Neural cell (in vitro differentiated cells): ENCODE results near the gene DENND5B. TPM values are rescaled to one million over a fixed set of nuclear protein-coding genes. Genes with fewer than 3 reads are reported as not detected.

Experiments
- H2AFZ ChIP-seq: fragments of 200-600, 300-800 bp; sonication (generic), shearing (Covaris generic); 2 replicates; pipeline ENCODE4 v1.6.0; 2014; ENCODE audit warnings: low read depth, mild to moderate bottlenecking, antibody characterized with exemption, low read length, moderate library complexity
- H3F3A ChIP-seq: fragments of 200-600 bp; shearing (Covaris generic); 2 replicates; pipeline ENCODE4 v1.6.1; 2016; ENCODE audit warnings: mild to moderate bottlenecking, moderate library complexity, mixed read lengths, antibody characterized with exemption, low read length; ENCODE audit not compliant: insufficient read depth, poor library complexity, severe bottlenecking
- H3K27ac ChIP-seq: fragments of 200-600, 300-800 bp; sonication (generic), shearing (Covaris generic); 2 replicates; pipeline ENCODE4 v1.5.1; 2014; ENCODE audit warnings: mild to moderate bottlenecking, low read length, moderate library complexity
- H3K27me3 ChIP-seq: fragments of 300-800, 200-600 bp; sonication (generic), shearing (Covaris generic); 2 replicates; pipeline ENCODE4 v1.6.0; 2014; ENCODE audit warnings: mild to moderate bottlenecking, low read depth, low read length, moderate library complexity; ENCODE audit not compliant: insufficient read depth
- H3K36me3 ChIP-seq: fragments of 300-800, 200-600 bp; sonication (generic), shearing (Covaris generic); 2 replicates; pipeline ENCODE4 v1.5.1; 2014; ENCODE audit warnings: mild to moderate bottlenecking, antibody characterized with exemption, low read length, moderate library complexity; ENCODE audit not compliant: insufficient read depth
- H3K4me2 ChIP-seq: fragments of 300-800, 200-600 bp; sonication (generic), shearing (Covaris generic); 2 replicates; pipeline ENCODE4 v1.6.0; 2014; ENCODE audit warnings: mild to moderate bottlenecking, low read length
- H3K4me3 ChIP-seq: fragments of 300-800, 200-600 bp; sonication (generic), shearing (Covaris generic); 2 replicates; pipeline ENCODE4 v1.5.1; 2014; ENCODE audit warnings: mild to moderate bottlenecking, low read length, moderate library complexity
- H3K79me2 ChIP-seq: fragments of 200-600 bp; shearing (Covaris generic); replicated peaks from 2 replicates; pipeline ENCODE4 v1.6.0; 2014; ENCODE audit warnings: mild to moderate bottlenecking, low read length, moderate library complexity; ENCODE audit not compliant: insufficient read depth
- H3K9ac ChIP-seq: fragments of 300-800, 200-600 bp; sonication (generic), shearing (Covaris generic); 2 replicates; pipeline ENCODE4 v1.6.1; 2016; ENCODE audit warnings: mild to moderate bottlenecking, low read length, mixed read lengths
- H3K9me2 ChIP-seq: fragments of 200-600 bp; shearing (Covaris generic); 2 replicates; pipeline ENCODE4 v1.6.1; 2016; ENCODE audit warnings: mild to moderate bottlenecking, low read length, mixed read lengths; ENCODE audit not compliant: insufficient read depth
- H3K9me3 ChIP-seq: fragments of 200-600, 300-800 bp; sonication (generic), shearing (Covaris generic); 2 replicates; pipeline ENCODE4 v1.6.1; 2016; ENCODE audit warnings: mild to moderate bottlenecking, mixed run types, low read length, moderate library complexity, mixed read lengths
- H4K20me1 ChIP-seq: fragments of 200-600 bp; shearing (Covaris generic); 2 replicates; pipeline ENCODE4 v1.6.1; 2016; ENCODE audit warnings: mild to moderate bottlenecking, mixed run types; ENCODE audit not compliant: insufficient read depth
- EP300 ChIP-seq: fragments of 450-650 bp; conservative IDR thresholded peaks from 2 replicates; pipeline ENCODE4 v1.6.1; 2014; ENCODE audit warnings: antibody characterized with exemption, mild to moderate bottlenecking, moderate library complexity; ENCODE audit not compliant: poor library complexity, severe bottlenecking
- EZH2 ChIP-seq: fragments of 200-600, 300-800 bp; shearing (Covaris generic), sonication (generic); IDR thresholded peaks from 2 replicates; pipeline ENCODE4 v1.6.1; 2014; ENCODE audit warnings: antibody characterized with exemption, low read length, borderline replicate concordance, mild to moderate bottlenecking; ENCODE audit not compliant: insufficient read depth, poor library complexity, severe bottlenecking
- MXI1 ChIP-seq: fragments of 450-650 bp; conservative IDR thresholded peaks from 2 replicates; pipeline ENCODE4 v1.6.1; 2014; ENCODE audit warnings: antibody characterized with exemption, mild to moderate bottlenecking; ENCODE audit not compliant: poor library complexity, severe bottlenecking
- POLR2AphosphoS5 ChIP-seq: IDR thresholded peaks from 2 replicates; pipeline ENCODE4 v1.6.1; 2012
- RAD21 ChIP-seq: fragments of 450-650 bp; conservative IDR thresholded peaks from 2 replicates; pipeline ENCODE4 v1.6.1; 2014; ENCODE audit warnings: antibody characterized with exemption, mild to moderate bottlenecking, moderate library complexity
- SMC3 ChIP-seq: fragments of 450-650 bp; conservative IDR thresholded peaks from 2 replicates; pipeline ENCODE4 v1.6.1; 2014; ENCODE audit warnings: antibody characterized with exemption, mild to moderate bottlenecking, moderate library complexity; ENCODE audit not compliant: poor library complexity
- TAF1 ChIP-seq: IDR thresholded peaks from 2 replicates; pipeline ENCODE4 v1.6.1; 2012; ENCODE audit warnings: low read depth
- polyA plus RNA-seq: library from polyadenylated mRNA; depleted of rRNA; stranded (reverse); fragments of >200 nt; gene quantifications from 2 replicates; pipeline ENCODE4 v1.2.3, GENCODE V29; 2014
- TF ChIP-seq, protein P1 (sequence below): fragments of 450-650 bp; IDR thresholded peaks from 2 replicates; pipeline ENCODE4 v1.5.1; 2014; ENCODE audit warnings: antibody characterized with exemption, mild to moderate bottlenecking, moderate library complexity; ENCODE audit not compliant: poor library complexity, severe bottlenecking
- TF ChIP-seq, protein P2 (sequence below): IDR thresholded peaks from 2 replicates; pipeline ENCODE4 v1.6.1; 2012; ENCODE audit warnings: borderline replicate concordance

The DENND5B gene
- polyA plus RNA-seq, 1 donor from 2014 or later = 23.8 TPM

DNA sequence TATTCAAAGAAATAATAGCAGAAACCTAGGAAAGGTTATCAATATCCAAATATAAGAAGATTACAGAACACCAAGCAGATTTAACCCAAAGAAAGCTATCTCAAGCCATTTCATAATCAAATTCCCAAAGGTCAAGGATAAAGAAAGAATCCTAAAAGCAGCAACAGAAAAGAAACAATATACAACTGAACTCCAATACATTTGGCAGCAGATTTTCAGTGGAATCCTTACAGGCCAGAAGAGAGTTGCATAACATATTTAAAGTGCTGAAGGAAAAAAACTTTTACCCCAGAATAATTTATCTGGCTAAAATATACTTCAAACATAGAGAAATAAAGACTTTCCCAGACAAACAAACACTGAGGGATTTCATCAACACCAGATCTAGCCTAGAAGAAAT is 54.3 kb downstream of the DENND5B start:
- Histone ChIP-seq H4K20me1 (no peaks in the 10 kb centered on the region), H3K9ac (no peak overlapping the region), H3K9me3 (peaks cover 7% of the 10 kb centered on the region), H3K36me3 (no peaks in the 10 kb centered on the region), H3K27me3 (no peaks in the 10 kb centered on the region), H3K9me2 (no peaks in the 10 kb centered on the region), H3K4me3 (no peak overlapping the region), H3F3A (no peaks in the 10 kb centered on the region), H3K27ac (no peak overlapping the region), H2AFZ (no peak overlapping the region), H3K79me2 (peaks cover 90% of the 10 kb centered on the region), H3K4me2 (no peak overlapping the region)
- no peak for TF ChIP-seq EP300
- no peak for TF ChIP-seq TAF1
- no peak for TF ChIP-seq RAD21
- no peak for TF ChIP-seq SMC3
- TF ChIP-seq, protein P1, sequence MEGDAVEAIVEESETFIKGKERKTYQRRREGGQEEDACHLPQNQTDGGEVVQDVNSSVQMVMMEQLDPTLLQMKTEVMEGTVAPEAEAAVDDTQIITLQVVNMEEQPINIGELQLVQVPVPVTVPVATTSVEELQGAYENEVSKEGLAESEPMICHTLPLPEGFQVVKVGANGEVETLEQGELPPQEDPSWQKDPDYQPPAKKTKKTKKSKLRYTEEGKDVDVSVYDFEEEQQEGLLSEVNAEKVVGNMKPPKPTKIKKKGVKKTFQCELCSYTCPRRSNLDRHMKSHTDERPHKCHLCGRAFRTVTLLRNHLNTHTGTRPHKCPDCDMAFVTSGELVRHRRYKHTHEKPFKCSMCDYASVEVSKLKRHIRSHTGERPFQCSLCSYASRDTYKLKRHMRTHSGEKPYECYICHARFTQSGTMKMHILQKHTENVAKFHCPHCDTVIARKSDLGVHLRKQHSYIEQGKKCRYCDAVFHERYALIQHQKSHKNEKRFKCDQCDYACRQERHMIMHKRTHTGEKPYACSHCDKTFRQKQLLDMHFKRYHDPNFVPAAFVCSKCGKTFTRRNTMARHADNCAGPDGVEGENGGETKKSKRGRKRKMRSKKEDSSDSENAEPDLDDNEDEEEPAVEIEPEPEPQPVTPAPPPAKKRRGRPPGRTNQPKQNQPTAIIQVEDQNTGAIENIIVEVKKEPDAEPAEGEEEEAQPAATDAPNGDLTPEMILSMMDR = no peak
- no peak for TF ChIP-seq MXI1
- TF ChIP-seq, protein P2, sequence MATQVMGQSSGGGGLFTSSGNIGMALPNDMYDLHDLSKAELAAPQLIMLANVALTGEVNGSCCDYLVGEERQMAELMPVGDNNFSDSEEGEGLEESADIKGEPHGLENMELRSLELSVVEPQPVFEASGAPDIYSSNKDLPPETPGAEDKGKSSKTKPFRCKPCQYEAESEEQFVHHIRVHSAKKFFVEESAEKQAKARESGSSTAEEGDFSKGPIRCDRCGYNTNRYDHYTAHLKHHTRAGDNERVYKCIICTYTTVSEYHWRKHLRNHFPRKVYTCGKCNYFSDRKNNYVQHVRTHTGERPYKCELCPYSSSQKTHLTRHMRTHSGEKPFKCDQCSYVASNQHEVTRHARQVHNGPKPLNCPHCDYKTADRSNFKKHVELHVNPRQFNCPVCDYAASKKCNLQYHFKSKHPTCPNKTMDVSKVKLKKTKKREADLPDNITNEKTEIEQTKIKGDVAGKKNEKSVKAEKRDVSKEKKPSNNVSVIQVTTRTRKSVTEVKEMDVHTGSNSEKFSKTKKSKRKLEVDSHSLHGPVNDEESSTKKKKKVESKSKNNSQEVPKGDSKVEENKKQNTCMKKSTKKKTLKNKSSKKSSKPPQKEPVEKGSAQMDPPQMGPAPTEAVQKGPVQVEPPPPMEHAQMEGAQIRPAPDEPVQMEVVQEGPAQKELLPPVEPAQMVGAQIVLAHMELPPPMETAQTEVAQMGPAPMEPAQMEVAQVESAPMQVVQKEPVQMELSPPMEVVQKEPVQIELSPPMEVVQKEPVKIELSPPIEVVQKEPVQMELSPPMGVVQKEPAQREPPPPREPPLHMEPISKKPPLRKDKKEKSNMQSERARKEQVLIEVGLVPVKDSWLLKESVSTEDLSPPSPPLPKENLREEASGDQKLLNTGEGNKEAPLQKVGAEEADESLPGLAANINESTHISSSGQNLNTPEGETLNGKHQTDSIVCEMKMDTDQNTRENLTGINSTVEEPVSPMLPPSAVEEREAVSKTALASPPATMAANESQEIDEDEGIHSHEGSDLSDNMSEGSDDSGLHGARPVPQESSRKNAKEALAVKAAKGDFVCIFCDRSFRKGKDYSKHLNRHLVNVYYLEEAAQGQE = no peak
- no peak for TF ChIP-seq EZH2
- TF ChIP-seq POLR2AphosphoS5 = no peak

DNA sequence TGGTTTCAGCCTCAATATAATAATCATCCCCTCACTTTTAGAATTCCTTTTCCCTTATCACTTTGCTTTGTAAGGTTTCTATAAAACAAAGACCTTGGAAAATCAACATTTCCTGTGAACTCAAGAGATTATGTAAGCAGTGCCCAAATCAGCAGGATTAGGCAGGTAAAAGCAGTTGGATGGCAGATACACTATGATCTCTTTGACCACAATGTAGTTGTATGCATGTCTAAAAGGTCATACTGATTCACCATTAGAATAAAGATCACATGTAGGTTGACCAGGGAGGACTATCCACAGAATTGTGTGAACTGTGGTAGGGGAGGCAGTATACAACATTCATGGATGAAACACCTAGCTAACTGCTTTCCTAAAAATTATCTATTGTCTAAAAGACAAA is 57.5 kb downstream of the DENND5B start:
- H2AFZ ChIP-seq = no peak overlapping the region
- no peak overlapping the region for H3K4me3 ChIP-seq
- no peak overlapping the region for H3K9ac ChIP-seq
- H3F3A ChIP-seq = no peaks in the 10 kb centered on the region
- H3K4me2 ChIP-seq = no peak overlapping the region
- peaks cover 73% of the 10 kb centered on the region for H3K79me2 ChIP-seq
- no peaks in the 10 kb centered on the region for H3K36me3 ChIP-seq
- H3K27me3 ChIP-seq = no peaks in the 10 kb centered on the region
- no peaks in the 10 kb centered on the region for H3K9me3 ChIP-seq
- TF ChIP-seq EZH2 = no peak
- TF ChIP-seq, protein P1 = no peak
- H3K27ac ChIP-seq = no peak overlapping the region
- no peaks in the 10 kb centered on the region for H3K9me2 ChIP-seq
- H4K20me1 ChIP-seq = no peaks in the 10 kb centered on the region
